ENCODE measurements around the gene MRPL42.

MRPL42 gene

GRCh38 chr12:93514853-93515252 is 47.5 kb downstream of the MRPL42 start:
- H3K27me3 ChIP-seq (ENCODE audit: control insufficient read depth, insufficient read depth, low read length) = no peaks in the 10 kb centered on the region
- H3K9ac ChIP-seq (ENCODE audit: low read depth, low read length) = no peak overlapping the region
- H3K4me3 ChIP-seq (ENCODE audit: low read depth, low read length) = no peak overlapping the region
- no peaks in the 10 kb centered on the region for H3K4me1 ChIP-seq (ENCODE audit: control insufficient read depth, insufficient read depth, low read length)
- H3K9me3 ChIP-seq (ENCODE audit: control insufficient read depth, insufficient read depth, low read length) = no peaks in the 10 kb centered on the region
- no peaks in the 10 kb centered on the region for H3K36me3 ChIP-seq (ENCODE audit: control insufficient read depth, insufficient read depth, low read length)

- Histone ChIP-seq H3K36me3 (ENCODE audit: control insufficient read depth, insufficient read depth, low read length) (no peaks in the 10 kb centered on the region), H3K4me1 (ENCODE audit: control insufficient read depth, insufficient read depth, low read length) (no peaks in the 10 kb centered on the region), H3K9me3 (ENCODE audit: control insufficient read depth, insufficient read depth, low read length) (no peaks in the 10 kb centered on the region)
Measured at GRCh38 chr12:93518725-93519124, 51.4 kb downstream of the MRPL42 start.

GRCh38 chr12:93519859-93520258 is 52.5 kb downstream of the MRPL42 start:
- Histone ChIP-seq H3K4me1 (ENCODE audit: control insufficient read depth, insufficient read depth, low read length) (no peaks in the 10 kb centered on the region), H3K4me3 (ENCODE audit: low read depth, low read length) (no peak overlapping the region)

More at GRCh38 chr12:93518725-93519124, 51.4 kb downstream of the MRPL42 start:
- Histone ChIP-seq H3K4me3 (ENCODE audit: low read depth, low read length) (no peak overlapping the region), H3K27me3 (ENCODE audit: control insufficient read depth, insufficient read depth, low read length) (no peaks in the 10 kb centered on the region), H3K9ac (ENCODE audit: low read depth, low read length) (no peak overlapping the region)

GRCh38 chr12:93520454-93520853 is 53.1 kb downstream of the MRPL42 start:
- no peaks in the 10 kb centered on the region for H3K9me3 ChIP-seq (ENCODE audit: control insufficient read depth, insufficient read depth, low read length)
- H3K4me3 ChIP-seq (ENCODE audit: low read depth, low read length) = no peak overlapping the region

More at GRCh38 chr12:93519859-93520258, 52.5 kb downstream of the MRPL42 start:
- no peaks in the 10 kb centered on the region for H3K36me3 ChIP-seq (ENCODE audit: control insufficient read depth, insufficient read depth, low read length)
- no peaks in the 10 kb centered on the region for H3K27me3 ChIP-seq (ENCODE audit: control insufficient read depth, insufficient read depth, low read length)
- H3K9me3 ChIP-seq (ENCODE audit: control insufficient read depth, insufficient read depth, low read length) = no peaks in the 10 kb centered on the region
- H3K9ac ChIP-seq (ENCODE audit: low read depth, low read length) = no peak overlapping the region

GRCh38 chr12:93521225-93522080 is 54.1 kb downstream of the MRPL42 start:
- Histone ChIP-seq H3K9ac (ENCODE audit: low read depth, low read length) (no peak overlapping the region), H3K9me3 (ENCODE audit: control insufficient read depth, insufficient read depth, low read length) (no peaks in the 10 kb centered on the region), H3K4me1 (ENCODE audit: control insufficient read depth, insufficient read depth, low read length) (no peaks in the 10 kb centered on the region), H3K4me3 (ENCODE audit: low read depth, low read length) (no peak overlapping the region), H3K36me3 (ENCODE audit: control insufficient read depth, insufficient read depth, low read length) (no peaks in the 10 kb centered on the region), H3K27me3 (ENCODE audit: control insufficient read depth, insufficient read depth, low read length) (no peaks in the 10 kb centered on the region)

More at GRCh38 chr12:93520454-93520853, 53.1 kb downstream of the MRPL42 start:
- Histone ChIP-seq H3K4me1 (ENCODE audit: control insufficient read depth, insufficient read depth, low read length) (no peaks in the 10 kb centered on the region), H3K9ac (ENCODE audit: low read depth, low read length) (no peak overlapping the region), H3K36me3 (ENCODE audit: control insufficient read depth, insufficient read depth, low read length) (no peaks in the 10 kb centered on the region), H3K27me3 (ENCODE audit: control insufficient read depth, insufficient read depth, low read length) (no peaks in the 10 kb centered on the region)

GRCh38 chr12:93524386-93525133 is 57.2 kb downstream of the MRPL42 start:
- Histone ChIP-seq H3K4me1 (ENCODE audit: control insufficient read depth, insufficient read depth, low read length) (no peaks in the 10 kb centered on the region), H3K9ac (ENCODE audit: low read depth, low read length) (no peak overlapping the region), H3K4me3 (ENCODE audit: low read depth, low read length) (no peak overlapping the region), H3K36me3 (ENCODE audit: control insufficient read depth, insufficient read depth, low read length) (no peaks in the 10 kb centered on the region), H3K9me3 (ENCODE audit: control insufficient read depth, insufficient read depth, low read length) (no peaks in the 10 kb centered on the region), H3K27me3 (ENCODE audit: control insufficient read depth, insufficient read depth, low read length) (no peaks in the 10 kb centered on the region)

GRCh38 chr12:93526786-93527428 is 59.6 kb downstream of the MRPL42 start:
- no peak overlapping the region for H3K4me3 ChIP-seq (ENCODE audit: low read depth, low read length)
- H3K27me3 ChIP-seq (ENCODE audit: control insufficient read depth, insufficient read depth, low read length) = no peaks in the 10 kb centered on the region
- H3K9ac ChIP-seq (ENCODE audit: low read depth, low read length) = no peak overlapping the region

GRCh38 chr12:93530358-93530757 is 63.0 kb downstream of the MRPL42 start:
- no peak overlapping the region for H3K4me3 ChIP-seq (ENCODE audit: low read depth, low read length)
- no peaks in the 10 kb centered on the region for H3K9me3 ChIP-seq (ENCODE audit: control insufficient read depth, insufficient read depth, low read length)
- H3K36me3 ChIP-seq (ENCODE audit: control insufficient read depth, insufficient read depth, low read length) = no peaks in the 10 kb centered on the region
- no peak overlapping the region for H3K9ac ChIP-seq (ENCODE audit: low read depth, low read length)
- H3K27me3 ChIP-seq (ENCODE audit: control insufficient read depth, insufficient read depth, low read length) = no peaks in the 10 kb centered on the region
- no peaks in the 10 kb centered on the region for H3K4me1 ChIP-seq (ENCODE audit: control insufficient read depth, insufficient read depth, low read length)

More at GRCh38 chr12:93526786-93527428, 59.6 kb downstream of the MRPL42 start:
- Histone ChIP-seq H3K9me3 (ENCODE audit: control insufficient read depth, insufficient read depth, low read length) (no peaks in the 10 kb centered on the region), H3K4me1 (ENCODE audit: control insufficient read depth, insufficient read depth, low read length) (no peaks in the 10 kb centered on the region), H3K36me3 (ENCODE audit: control insufficient read depth, insufficient read depth, low read length) (no peaks in the 10 kb centered on the region)

- H3K4me3 ChIP-seq (ENCODE audit: low read depth, low read length) = no peak overlapping the region
Measured at GRCh38 chr12:93533310-93533709, 66.0 kb downstream of the MRPL42 start.

GRCh38 chr12:93536111-93536765 is 68.9 kb downstream of the MRPL42 start:
- H3K27me3 ChIP-seq (ENCODE audit: control insufficient read depth, insufficient read depth, low read length) = no peaks in the 10 kb centered on the region
- H3K36me3 ChIP-seq (ENCODE audit: control insufficient read depth, insufficient read depth, low read length) = no peaks in the 10 kb centered on the region
- no peak overlapping the region for H3K4me3 ChIP-seq (ENCODE audit: low read depth, low read length)
- no peaks in the 10 kb centered on the region for H3K4me1 ChIP-seq (ENCODE audit: control insufficient read depth, insufficient read depth, low read length)
- no peak overlapping the region for H3K9ac ChIP-seq (ENCODE audit: low read depth, low read length)
- H3K9me3 ChIP-seq (ENCODE audit: control insufficient read depth, insufficient read depth, low read length) = no peaks in the 10 kb centered on the region

More at GRCh38 chr12:93533310-93533709, 66.0 kb downstream of the MRPL42 start:
- Histone ChIP-seq H3K9ac (ENCODE audit: low read depth, low read length) (no peak overlapping the region), H3K4me1 (ENCODE audit: control insufficient read depth, insufficient read depth, low read length) (no peaks in the 10 kb centered on the region), H3K36me3 (ENCODE audit: control insufficient read depth, insufficient read depth, low read length) (no peaks in the 10 kb centered on the region), H3K27me3 (ENCODE audit: control insufficient read depth, insufficient read depth, low read length) (no peaks in the 10 kb centered on the region), H3K9me3 (ENCODE audit: control insufficient read depth, insufficient read depth, low read length) (no peaks in the 10 kb centered on the region)

- no peaks in the 10 kb centered on the region for H3K36me3 ChIP-seq (ENCODE audit: control insufficient read depth, insufficient read depth, low read length)
- H3K4me3 ChIP-seq (ENCODE audit: low read depth, low read length) = no peak overlapping the region
- no peaks in the 10 kb centered on the region for H3K27me3 ChIP-seq (ENCODE audit: control insufficient read depth, insufficient read depth, low read length)
- H3K9ac ChIP-seq (ENCODE audit: low read depth, low read length) = no peak overlapping the region
- no peaks in the 10 kb centered on the region for H3K4me1 ChIP-seq (ENCODE audit: control insufficient read depth, insufficient read depth, low read length)
- no peaks in the 10 kb centered on the region for H3K9me3 ChIP-seq (ENCODE audit: control insufficient read depth, insufficient read depth, low read length)
Measured at GRCh38 chr12:93536766-93537488, 69.6 kb downstream of the MRPL42 start.
